NCI-H2081 treated with DMSO at 0.1 percent for 48 hours (cell line): ENCODE results near the gene EIF1B.
A peak's percentile ranks its signal among the peaks of the same experiment; 100 is the strongest.

Experiments used
- DNase-seq: peaks from one replicate; lab custom pipeline; 2025; lab: John Stamatoyannopoulos, UW

The EIF1B gene

DNA sequence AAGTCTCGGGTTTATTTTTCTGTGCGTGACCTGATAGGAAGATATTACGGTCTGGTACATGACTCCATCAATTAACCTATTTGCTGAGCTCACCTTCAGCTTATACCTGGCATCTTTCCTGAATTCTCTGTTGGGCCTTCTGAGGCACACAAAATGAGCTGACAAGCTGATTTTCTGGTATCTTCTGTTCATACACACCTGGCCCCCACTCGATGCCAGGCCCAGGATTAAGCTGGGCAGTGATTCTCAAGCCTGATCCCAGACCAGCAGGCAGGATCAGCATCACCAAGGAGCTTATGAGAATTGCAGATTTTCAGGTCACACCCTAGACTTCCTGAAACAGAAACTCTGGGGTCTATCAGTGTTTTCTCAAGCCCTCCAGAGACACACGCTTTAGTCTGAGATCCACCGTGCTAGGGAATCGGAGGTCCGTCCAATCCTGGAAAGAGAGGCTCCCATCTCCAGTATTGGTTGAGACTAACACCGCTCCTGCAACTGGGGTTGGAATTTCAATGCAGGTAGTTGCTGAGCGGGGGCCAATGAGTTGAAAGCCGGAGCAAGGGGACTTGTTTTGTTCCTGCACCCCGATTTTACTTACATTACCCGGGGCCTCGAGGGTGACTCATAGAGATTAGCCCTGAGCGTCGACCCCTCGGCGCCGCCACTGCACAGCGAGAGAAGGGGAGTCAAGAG lies 636 bp upstream of the EIF1B start:
- no peak for DNase-seq

DNA sequence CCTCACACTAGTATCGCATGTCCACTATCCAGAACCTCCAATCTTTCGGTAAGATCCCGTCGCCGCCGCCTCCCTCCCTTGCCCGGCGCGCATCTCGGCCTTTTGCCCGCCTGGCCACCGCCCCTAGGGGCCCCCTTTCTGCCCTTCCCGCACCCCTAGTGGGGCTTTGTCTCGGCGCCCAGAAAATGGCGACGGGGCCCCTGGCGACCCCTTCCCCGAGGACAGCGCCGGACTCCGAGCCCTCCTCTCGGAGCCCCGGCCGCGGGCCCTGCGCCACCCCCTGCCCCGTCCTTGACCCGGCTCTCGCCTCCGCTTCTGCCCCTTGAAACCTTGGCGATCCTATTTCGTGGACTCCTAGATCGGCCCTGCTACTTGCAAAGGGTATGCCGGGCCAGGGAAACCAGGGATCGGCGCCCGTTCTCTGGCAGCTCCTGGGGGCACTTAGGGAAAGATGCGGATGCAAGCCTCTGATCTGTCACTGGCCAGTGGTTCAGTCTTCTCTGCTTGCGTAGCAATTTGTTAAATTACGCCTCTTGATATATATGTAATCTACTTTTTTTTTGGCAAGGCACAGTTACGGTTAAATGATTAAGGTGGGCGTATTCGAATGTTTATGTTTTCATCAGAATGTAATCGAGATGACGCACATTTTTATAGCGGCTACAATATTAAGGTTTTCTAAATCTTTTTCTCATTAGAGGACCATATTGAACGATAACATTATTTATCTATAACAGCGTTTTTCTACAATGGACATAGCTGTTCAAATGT lies 603 bp downstream of the EIF1B start:
- no peak for DNase-seq

DNA sequence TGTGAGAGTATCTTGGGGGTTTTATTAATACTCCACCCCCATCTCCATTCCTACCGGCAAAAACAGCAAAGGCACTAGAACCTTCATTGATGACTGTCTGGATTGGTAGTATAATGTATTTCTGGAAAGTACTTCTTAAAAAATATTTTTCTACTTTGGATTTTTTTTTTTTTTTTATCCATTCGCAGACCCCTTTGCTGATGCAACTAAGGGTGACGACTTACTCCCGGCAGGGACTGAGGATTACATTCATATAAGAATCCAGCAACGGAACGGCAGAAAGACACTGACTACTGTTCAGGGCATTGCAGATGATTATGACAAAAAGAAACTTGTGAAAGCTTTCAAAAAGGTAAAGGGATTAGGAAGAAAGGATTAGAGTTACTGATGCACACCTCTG lies 1.2 kb downstream of the EIF1B start:
- no peak for DNase-seq

DNA sequence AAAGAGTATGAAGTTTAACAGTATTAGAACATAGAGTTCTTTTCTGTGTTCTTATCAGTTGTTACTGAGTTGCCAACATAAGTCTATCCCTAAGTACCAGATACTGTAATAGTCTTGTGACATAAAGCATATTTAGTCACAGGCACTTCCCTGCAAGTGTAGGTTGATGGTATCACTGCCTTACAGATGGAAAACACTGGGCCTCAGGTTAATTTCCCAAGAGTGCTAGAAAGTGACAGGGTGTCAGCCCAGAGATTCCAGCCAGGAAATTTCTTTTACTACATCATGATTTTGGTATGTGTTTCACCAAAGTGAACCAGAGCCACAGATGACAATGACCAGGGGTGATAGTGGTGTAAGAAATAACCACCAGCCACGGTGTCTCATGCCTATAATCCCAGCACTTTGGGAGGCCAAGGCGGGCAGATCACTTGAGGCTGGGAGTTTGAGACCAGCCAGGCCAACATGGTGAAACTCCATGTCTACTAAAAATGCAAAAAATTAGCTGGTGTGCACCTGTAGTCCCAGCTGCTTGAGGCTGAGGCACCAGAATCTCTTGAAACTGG lies 3.2 kb downstream of the EIF1B start:
- no peak for DNase-seq

DNA sequence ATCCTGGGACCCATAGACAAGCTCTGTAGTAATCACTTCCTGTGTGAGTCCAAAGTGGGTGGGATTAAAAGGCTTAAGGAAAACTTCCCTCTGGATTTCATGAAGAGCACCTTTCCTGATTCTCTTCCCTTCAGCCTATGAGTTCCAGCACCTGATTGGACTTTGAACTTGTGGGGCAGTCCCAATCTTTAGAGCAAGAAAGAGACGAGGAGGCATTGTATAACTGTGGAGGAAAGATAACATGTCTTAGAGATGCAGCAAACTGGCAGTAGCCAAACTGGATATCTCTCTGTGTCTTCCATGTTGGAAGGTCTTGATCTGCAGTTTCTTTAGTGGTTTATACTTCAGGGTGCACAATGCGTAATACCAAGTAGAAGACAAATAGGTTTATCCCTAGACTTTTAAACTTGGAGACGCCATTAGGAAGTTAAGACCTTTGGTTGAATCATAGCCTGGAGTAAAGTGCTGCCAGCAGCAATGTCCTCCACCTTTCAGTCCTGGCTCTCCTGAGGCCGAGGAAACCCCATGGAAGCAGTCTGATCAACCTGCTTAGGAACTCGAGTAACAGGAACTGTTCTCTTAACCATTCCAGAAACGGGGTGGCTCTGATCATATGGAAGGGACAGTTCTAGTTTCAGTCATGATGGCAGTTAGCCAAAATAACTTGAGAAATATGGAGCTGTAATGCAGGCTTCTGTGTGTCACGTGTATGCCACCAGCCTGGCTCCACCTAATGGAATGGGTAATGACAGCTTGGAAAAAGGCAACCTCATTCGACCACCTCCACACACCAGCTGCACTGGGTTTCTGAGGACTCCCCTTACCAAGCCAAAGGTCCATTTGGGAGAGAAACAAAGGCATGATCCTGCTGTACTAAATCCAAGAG lies 4.7 kb downstream of the EIF1B start:
- no peak for DNase-seq

DNA sequence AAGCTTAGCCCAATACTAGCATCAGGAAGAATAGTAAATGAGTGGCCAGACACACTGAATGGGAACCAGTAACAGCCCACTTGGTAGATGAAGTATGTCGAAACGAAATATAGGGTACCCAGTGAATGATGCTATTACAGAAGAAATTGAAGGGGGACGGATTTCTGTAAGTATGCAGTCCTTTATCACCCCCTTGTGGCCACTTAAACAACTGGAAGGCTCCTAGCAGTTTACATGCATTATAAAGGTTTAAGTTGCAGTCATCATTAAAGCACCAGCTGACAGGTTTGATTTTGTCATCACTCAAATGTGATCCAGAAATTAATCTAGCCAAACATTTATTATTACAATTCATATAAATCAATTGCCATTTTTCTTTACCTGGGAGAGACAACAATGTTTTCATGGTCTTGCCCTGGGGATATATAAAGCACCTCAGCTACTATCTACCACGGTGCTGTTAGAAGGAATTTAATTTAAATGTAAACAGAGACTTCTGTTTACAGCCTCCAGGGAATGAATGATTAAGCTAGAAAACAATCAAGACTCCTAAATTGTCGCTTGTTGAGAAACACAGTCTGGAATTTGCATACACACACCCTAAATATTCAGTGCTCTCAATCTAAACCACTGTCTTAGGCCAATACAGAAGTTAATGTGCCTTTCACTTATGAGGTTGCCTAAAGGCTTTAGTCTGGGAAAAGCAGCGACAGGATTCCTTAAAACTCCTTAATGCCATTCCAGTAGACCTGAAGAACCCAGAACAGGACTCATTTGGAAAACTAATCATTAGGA lies 7.8 kb downstream of the EIF1B start:
- peak; percentile 22 for DNase-seq

DNA sequence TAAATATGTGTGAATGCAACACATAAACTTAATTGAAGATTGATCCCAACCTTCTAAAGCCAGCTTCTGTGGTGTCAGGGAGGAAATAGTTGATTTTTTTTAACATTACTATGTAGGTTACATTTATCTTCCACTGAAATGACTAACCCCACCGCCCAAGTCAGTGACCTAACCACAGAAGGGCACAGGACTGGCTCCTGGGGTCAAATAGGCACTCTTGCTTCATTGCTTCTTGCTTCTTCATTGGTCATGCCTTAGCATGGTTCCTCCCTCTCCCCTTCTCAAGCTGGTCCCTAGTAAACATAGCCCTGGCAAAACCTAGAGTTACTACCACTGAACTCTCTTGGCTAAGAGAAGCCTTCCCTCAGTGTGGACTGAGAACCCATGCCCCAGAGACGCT lies 12.3 kb downstream of the EIF1B start:
- no peak for DNase-seq

DNA sequence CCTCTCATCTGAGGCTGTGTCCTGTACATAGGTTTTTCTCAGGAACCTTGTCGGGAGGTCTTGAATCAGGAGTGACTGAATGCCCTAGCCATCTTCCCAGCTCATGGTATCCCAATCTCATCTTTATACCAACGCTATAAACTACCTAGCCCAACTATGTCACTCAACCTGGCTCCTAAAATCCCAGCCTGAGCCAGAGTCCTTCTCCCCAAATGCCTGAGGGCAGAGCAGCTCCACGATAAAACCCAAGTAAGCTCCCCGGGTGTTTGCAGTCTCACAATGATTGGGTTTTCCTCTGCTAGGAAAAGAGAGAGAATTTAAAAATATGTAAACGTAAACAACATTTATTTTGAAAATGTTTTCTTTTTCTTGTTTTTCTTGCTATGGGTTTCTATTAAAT lies 14.4 kb downstream of the EIF1B start:
- no peak for DNase-seq

DNA sequence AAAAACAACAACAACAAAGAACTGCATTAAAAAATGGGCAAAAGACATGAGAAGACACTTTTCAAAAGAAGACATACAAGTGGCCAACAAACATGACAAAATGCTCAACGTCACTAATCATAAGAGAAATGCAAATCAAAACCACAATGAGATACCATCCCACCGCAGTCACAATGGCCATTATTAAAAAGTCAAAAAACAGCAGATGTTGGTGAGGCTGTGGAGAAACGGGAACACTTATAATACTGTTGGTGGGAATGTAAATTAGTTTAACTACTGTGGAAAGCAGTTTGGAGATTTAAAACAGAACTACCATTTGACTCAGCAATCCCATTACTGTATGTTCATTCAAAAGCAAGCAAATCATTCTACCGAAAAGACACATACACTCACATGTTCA lies 15.1 kb downstream of the EIF1B start:
- DNase-seq = no peak

DNA sequence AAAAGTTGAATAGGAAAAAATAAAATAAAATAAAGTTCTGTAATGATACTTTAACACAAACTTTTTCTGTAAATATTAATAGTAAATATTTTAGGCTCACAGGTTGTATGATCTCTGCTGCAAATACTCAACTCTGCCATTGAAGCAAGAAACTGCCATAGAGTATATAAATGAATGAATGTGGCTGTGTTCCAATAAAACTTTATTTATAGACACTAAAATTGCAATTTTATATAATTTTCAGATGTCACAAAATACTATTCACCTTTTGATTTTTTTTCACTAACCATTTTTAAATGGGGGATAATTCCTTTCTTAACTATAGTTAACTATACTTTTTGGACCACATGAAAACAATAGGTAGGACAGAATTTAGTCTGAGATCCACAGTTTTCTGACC lies 16.0 kb downstream of the EIF1B start:
- DNase-seq = no peak

DNA sequence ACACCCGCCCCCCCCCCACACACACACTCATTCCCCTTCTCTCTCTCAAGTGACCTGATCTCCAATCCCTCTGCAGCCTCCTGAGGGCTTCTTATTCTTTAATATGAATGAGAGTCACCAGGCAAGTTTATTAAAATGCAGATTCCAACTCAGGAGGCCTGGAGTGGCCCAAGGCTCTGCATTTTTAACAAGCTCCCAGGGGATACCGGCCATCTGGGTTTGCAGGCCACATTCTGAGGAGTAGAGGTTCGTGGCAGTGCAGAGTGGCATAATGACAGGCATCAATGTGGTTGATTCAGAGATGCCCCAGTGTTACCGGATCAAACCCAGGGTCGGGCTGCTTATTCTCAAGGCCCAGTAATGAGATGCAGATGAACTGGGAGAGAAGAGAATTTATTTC lies 18.9 kb downstream of the EIF1B start:
- DNase-seq = no peak

DNA sequence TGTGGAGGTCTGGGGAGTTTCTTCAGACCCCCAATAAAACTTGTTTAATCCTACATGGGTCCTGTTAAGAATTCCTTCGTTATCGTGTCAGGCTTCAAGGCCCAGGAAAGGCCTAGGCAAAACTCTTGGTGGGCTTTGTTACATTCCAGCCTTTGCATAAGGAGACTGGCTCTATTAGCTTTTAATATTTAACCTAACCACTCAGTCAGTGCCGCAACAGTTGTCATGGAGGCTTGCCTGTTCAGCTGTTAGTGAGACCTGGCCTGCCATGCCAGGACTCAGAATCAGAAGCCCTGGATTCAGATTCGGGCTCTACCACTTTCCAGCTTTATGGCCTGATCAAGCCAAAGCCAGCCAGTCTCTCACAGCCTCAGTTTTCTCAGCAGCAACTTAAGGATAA lies 19.6 kb downstream of the EIF1B start:
- DNase-seq = no peak

DNA sequence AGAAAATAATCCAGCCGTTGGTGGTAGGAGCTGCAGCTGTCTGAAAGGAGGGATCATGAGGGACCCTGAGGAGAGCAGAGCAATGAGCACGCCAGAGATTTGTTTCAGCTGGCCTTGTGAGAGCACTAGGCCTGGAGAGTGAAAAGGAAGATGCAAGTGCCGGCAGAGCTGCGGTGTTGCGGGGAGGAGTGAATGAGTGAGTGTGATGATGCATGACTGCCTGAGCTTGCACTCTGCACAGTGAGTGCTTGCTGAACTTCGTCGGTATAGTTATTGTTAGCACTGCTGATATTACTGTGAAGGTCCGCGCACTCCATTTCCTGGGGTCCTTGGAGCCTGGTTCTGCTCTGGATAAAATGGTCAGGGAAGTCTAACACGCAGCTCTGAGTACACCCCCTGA lies 23.2 kb downstream of the EIF1B start:
- DNase-seq = no peak

DNA sequence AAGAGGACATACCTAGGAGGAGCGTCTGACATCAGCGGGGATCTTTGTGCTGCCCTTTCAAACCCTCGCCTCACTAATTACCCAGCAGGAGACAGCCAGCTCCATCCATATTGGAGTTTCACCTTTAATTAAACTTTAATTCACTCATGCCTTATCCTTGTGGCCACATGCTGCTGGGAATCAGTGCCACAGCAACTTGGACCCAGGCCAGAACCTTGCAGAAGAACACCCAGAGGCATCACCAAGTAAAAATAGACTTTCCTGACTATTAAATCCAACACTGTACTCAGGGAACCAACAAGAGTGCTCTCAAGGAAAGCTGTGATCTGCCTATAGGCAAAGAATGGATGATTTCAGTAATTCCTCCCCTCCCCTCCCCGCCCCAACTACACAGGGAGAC lies 23.9 kb downstream of the EIF1B start:
- no peak for DNase-seq

DNA sequence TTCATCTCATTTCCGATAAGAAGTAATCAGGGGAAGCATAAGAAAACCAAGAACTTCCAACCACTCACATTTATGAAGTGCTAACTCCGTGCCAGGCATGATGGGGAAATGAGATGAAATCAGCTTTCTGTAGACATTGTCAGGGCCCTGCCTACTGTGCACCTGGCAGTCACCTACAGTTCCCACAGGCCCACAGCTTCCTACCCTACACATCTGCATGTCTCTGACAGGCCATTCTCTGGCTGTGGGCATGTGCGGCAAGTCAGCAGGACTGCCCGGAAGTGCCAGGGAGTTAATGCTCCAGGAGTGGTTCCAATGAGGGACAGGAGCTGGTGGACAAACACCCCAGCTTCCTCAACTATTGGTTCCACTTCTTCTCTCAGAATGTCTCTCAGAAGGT lies 24.3 kb downstream of the EIF1B start:
- DNase-seq = no peak

DNA sequence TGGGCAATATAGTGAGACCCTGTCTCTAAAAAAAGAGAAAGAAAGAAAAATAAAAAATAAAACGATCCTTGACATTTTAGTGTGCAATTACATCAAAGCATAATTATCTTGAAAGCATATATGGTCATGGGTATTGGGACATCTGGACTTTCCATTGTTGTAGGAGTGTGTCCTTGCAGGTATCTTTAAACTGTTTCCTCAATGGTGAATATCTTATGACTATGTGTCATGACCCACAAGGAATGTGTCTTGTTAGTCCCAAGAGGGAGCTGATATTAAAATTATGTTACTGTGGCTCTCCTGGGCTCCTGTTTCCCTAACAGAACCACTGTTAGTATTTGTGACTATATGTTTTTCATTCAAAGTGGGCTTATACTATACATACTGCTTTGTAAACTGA lies 26.6 kb downstream of the EIF1B start:
- DNase-seq = no peak

DNA sequence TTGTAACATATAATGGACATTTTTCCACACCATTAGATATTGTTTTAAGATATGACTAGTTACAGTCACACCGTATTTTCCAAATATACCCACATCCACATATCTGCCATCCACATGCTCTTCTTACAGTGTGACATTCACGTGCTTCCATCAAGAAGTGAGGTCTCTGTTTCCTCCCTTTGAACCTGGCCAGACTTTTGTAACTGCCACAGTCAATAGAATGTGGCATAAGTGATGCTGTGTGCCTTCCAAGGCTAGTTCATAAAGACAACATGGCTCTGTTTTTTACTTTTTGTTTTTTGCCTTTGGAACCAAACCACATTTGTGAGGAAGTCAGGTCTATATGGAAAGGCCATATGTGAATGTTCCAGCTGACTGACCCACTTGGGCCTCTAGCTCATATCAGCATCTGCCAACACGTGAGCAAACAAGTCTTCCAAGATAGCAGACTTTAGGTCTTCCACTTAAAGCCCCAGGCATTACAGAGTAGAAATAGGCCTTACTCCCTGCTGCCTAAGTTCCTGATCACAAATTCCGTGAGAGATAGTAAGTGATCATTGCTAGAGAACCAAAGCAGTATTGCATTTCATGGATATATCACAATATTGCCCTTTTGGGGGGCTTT lies 27.1 kb downstream of the EIF1B start:
- no peak for DNase-seq

DNA sequence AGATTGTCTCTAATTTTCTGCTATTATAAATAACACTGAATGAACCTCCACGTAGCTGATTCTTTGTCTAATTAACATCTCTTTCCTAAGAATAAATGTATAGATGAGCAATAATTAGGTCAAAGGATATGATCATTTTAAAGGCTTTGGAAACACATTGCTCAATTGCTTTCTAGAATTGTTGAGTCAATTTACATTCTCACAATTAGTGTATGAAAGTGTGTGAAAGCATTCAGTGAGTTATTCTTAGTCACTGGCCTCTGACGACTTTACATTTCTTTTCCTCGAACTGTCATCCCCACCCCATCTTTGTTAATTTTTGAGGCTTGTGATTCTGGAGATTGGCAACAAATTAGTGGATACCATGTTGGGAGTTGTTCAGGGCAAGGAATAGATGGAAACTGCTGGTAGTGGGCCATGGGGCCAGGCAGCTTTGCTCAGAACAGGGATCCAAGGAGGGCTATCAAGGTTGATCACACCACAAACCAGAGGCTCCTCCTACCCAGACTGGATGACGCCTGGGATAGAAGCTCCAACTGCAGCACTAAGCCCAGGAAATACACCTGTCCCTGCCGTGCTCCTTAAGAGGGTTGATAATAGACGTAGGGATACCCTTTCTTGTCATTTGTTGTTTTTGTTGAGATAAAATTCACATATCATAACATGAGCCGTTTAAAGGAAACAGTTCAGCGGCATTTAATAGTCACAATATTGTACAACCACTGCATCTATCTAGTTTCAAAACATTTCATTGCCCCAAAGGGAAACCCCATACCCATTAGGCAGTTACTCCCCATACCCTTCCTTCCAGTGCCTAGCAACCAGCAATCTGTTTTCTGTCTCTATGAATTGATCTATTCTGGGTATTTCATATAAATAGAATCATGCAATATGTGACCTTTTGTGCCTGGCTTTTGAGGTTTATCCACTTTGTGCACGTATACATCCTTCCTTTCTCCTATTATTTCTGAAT lies 27.9 kb downstream of the EIF1B start:
- no peak for DNase-seq

DNA sequence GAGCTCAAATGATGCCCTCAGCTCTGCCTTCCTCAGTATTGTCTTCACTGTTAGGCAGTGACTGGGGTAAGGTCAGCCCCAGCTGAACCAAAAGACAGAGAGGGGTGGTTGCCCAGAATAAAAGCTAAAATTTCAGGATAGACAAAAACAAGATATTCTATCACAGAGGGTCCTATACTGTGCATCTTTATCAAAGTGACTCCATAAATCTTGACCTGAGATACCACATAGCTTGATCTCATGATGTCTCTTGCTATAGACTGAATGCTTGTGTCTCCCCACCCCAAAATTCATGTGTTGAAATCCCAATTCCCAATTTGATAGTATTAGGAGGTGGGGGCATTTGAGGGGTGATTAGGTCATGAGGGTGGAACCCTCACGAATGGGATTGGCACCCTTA lies 30.4 kb downstream of the EIF1B start:
- no peak for DNase-seq

DNA sequence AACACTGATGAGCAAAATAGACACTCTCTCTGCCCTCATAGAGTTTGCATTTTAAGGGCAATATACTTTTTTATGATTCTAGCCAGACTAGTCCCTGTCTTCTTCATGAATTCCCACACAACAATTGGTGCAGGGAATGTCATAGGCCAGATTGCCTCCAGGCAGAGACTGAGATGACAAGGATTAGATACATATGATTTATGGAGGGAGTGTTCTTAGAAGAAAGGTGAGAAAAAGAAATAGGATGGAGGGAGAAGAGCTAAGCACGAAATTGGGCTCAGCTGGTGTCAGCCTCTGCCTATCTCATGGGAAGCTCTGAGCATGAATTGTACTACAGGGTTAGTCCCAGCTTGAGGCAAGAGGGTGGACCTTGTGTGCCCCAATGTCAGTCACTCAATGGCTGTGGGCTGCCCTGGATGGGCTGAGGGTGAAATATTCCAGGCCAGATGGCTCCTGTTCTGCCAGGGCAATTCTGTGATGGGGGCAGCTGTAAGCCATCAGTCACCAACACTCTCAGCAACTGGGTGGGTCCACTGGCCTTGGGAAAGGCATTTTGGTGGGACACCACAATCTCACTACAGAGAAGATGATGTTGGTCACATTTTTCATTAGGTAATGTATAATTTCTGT lies 31.1 kb downstream of the EIF1B start:
- no peak for DNase-seq
